ENCODE results near the gene HCN4. TPM values are rescaled to one million over a fixed set of nuclear protein-coding genes. Genes with fewer than 3 reads are reported as not detected.

The HCN4 gene
- total and polyA plus RNA-seq, 2 of the 8 experiments (the other 6 are each of a cell fraction or from before 2014, with no cell fraction given) = 3.7 to 8.5 TPM

DNA sequence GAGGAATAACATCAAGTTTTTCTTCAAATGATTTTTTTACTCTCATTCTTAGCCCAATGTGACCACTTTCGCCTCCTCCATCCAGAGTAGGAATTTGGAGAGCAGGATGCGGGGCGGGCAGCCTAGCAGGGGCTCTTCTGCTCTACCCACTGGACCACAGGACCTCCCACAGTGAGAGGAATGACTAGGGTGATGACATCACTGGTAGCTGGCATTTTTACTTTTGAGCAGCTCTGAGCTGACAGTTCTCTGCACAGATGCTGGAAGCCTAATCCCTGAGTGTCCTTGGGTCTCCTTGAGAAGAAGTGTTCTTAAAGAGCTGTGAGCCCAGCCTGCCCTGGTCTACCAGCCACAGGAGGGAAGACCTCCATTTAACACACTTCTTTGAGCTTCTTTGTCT is 1.4 kb upstream of the HCN4 start:
- no peak overlapping the region for H2AFZ ChIP-seq (ENCODE audit: low read length)
- H2BK5ac ChIP-seq (ENCODE audit: low read depth, low read length) = no peak overlapping the region
- 39% methylated on average over 3 of the region's 3 CpGs; no CpG with 5 or more reads in 1 of the 2 experiments for WGBS, 2 experiments (ENCODE audit: extremely low coverage in 1 of 2, insufficient coverage in 1 of 2, insufficient read length in 1 of 2, insufficient replicate concordance in 2 of 2, low coverage in 1 of 2, low lambda C conversion rate in 2 of 2, missing lambda C conversion rate in 1 of 2)
- H3K27me3 ChIP-seq (replicated peaks in 1 of 4; ENCODE audit: control insufficient read depth in 3 of 4, extremely low read depth in 1 of 4, insufficient read depth in 3 of 4, low read length in 3 of 4) = peaks cover 0 to 26% (median 20%) of the 10 kb centered on the region in 4 experiments; a peak in 6 of 7 replicates
- H3K23me2 ChIP-seq (ENCODE audit: low read depth, low read length) = peaks cover 17% of the 10 kb centered on the region
- no peak overlapping the region for H4K5ac ChIP-seq (ENCODE audit: insufficient read length, low read depth, low read length)
- no peaks in the 10 kb centered on the region for H3K9me3 ChIP-seq (ENCODE audit: insufficient read depth in 2 of 2, low read depth in 1 of 2, low read length in 1 of 2)
- H2AK5ac ChIP-seq (ENCODE audit: low read depth, low read length) = no peak overlapping the region
- H3K9ac ChIP-seq (replicated peaks in 1 of 4; ENCODE audit: extremely low read depth in 1 of 4, low read depth in 3 of 4, low read length in 3 of 4) = no peak overlapping the region
- peak overlapping the region; percentile 4 to 77 (median 72); a peak in 3 of 8 replicates for H3K4me3 ChIP-seq (ENCODE audit: extremely low read depth in 1 of 4, insufficient read depth in 2 of 4, low read depth in 3 of 4, low read length in 4 of 4)
- TF ChIP-seq SRF (IDR thresholded peaks at IDR 0.05; ENCODE audit: low read depth, low read length) (no peak), POU5F1 (IDR thresholded peaks at IDR 0.05; ENCODE audit: low read depth, low read length) (no peak), RXRA (IDR thresholded peaks at IDR 0.05; ENCODE audit: insufficient read depth, low read depth, low read length) (no peak), SP2 (IDR thresholded peaks at IDR 0.05; ENCODE audit: low read length) (no peak), SIN3A (conservative IDR thresholded peaks at IDR 0.05 in 1 of 2, IDR thresholded peaks at IDR 0.05 in 1 of 2; ENCODE audit: low read depth in 1 of 2, low read length in 2 of 2) (no peak), FOSL1 (IDR thresholded peaks at IDR 0.05; ENCODE audit: insufficient read depth, low read depth, low read length) (no peak), JUND (IDR thresholded peaks at IDR 0.05; ENCODE audit: low read length) (peak; percentile 41; the same call in 1 of the 2 replicates), TAF1 (IDR thresholded peaks at IDR 0.05; ENCODE audit: low read depth, low read length) (no peak)
- no peak overlapping the region for H3K14ac ChIP-seq (ENCODE audit: insufficient read length)
- no peaks in the 10 kb centered on the region for H3K36me3 ChIP-seq (ENCODE audit: control insufficient read depth in 2 of 4, insufficient read depth in 4 of 4, low read length in 3 of 4)
- peak overlapping the region; percentile 61; the same call in 1 of the 2 replicates for H2BK15ac ChIP-seq (ENCODE audit: low read length)
- peaks cover 15 to 48% (median 25%) of the 10 kb centered on the region in 4 experiments for H3K4me1 ChIP-seq (replicated peaks in 1 of 4; ENCODE audit: control insufficient read depth in 3 of 4, insufficient read depth in 4 of 4, low read length in 3 of 4)
- peaks cover 14 to 21% of the 10 kb centered on the region in 2 experiments for H4K20me1 ChIP-seq (replicated peaks in 1 of 2; ENCODE audit: control insufficient read depth in 1 of 2, insufficient read depth in 2 of 2, low read length in 2 of 2)
- no peak overlapping the region for H3K27ac ChIP-seq (ENCODE audit: low read depth, low read length)
- peak overlapping the region; percentile 56; the same call in 1 of the 2 replicates for H2BK12ac ChIP-seq (ENCODE audit: low read depth, low read length)
- no peak overlapping the region; the same call in 1 of the 2 replicates for H4K8ac ChIP-seq (ENCODE audit: extremely low read depth, insufficient read depth, low read length)
- H3K79me2 ChIP-seq (ENCODE audit: control insufficient read depth in 1 of 2, insufficient read depth in 2 of 2, low read length in 2 of 2) = peaks cover 0 to 25% of the 10 kb centered on the region in 2 experiments; a peak in 2 of 4 replicates
- H2BK120ac ChIP-seq (replicated peaks; ENCODE audit: low read depth, low read length) = no peak overlapping the region
- H2BK20ac ChIP-seq (ENCODE audit: low read length) = no peak overlapping the region
- H3K79me1 ChIP-seq (ENCODE audit: low read depth, low read length) = peaks cover 6% of the 10 kb centered on the region
- ChIA-PET CTCF (ENCODE audit: partially characterized antibody) (interaction anchor here (0.9 to 2.0 kb wide), 6 partner anchors 11 to 314 kb away, joined by 3 to 7 read pairs (median 4); no protein-coding TSS in a partner anchor), POLR2A (ENCODE audit: partially characterized antibody) (interaction anchor here (1.3 to 4.1 kb wide), 3 partner anchors 10 to 17 kb away, joined by 3 to 17 read pairs (median 5); no protein-coding TSS in a partner anchor)
- FAIRE-seq (no peak), DNase-seq (ENCODE audit: low read depth in 1 of 2, low spot score in 2 of 2) (no peak)
- H3K56ac ChIP-seq (replicated peaks; ENCODE audit: insufficient read length, low read depth, low read length) = no peak overlapping the region
- H3K23ac ChIP-seq (ENCODE audit: insufficient read length) = no peak overlapping the region
- H3K4ac ChIP-seq (replicated peaks; ENCODE audit: insufficient read length, low read depth, low read length) = no peak overlapping the region
- H3K4me2 ChIP-seq (ENCODE audit: insufficient read depth in 1 of 2, low read depth in 2 of 2, low read length in 2 of 2) = peak overlapping the region; percentile 64 to 97; a peak in 3 of 4 replicates
- 0 out of 2 replicates have a peak overlapping the region, but pooled peaks have one; percentile 28 for H3K18ac ChIP-seq (ENCODE audit: extremely low read depth, low read length)
- H4K91ac ChIP-seq (replicated peaks; ENCODE audit: insufficient read length, low read length) = no peak overlapping the region
